ENCODE results near the gene DNAJC5G.

Gene DNAJC5G

DNA sequence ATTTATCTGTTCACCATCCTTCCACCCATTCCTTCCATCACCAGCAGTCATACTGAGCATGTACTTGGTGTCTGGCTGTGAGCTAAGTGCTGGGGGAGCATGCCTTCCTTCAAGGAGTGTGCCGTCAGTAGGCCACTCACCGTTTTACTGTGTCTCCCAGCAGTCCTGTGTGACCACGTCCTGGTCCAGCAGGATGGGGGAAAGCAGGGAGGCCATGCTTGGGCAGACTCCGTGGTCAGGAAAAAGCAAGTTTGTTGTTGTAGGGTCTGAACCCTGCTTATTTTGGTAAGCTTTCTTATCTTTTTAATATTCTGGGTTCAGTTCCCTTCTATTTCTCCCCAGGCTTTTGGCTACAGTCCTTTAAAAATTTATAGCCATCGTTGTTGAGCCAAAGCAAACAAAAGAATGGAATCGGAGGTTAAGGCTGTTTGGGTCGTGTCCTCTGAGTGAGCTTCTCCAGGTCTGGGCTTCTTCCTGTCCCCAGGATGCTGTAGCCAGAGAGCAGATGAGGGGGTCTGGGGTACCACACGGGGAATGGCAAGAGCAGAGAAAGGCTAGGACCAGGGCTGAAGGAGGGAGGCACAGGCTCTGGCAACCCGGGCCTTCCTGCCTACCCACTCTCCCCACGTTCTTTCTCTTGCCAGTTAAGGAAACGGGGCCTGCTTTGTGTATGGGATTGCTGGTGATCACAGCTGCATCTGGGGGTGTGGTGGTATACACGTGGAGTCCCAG lies 25.9 kb upstream of the DNAJC5G start:
- Histone ChIP-seq H3K4me3 (ENCODE audit: low read depth, low read length) (no peak overlapping the region), H3K36me3 (ENCODE audit: control insufficient read depth in 2 of 2, insufficient read depth in 1 of 2, low read length in 2 of 2) (peaks cover 0 to 8% of the 10 kb centered on the region in 2 experiments; a peak in 2 of 3 replicates), H3K27ac (ENCODE audit: extremely low read depth, low read depth, low read length) (no peak overlapping the region; the same call in 1 of the 2 replicates), H3K4me1 (ENCODE audit: control insufficient read depth, insufficient read depth, low read length) (0 out of 2 replicates have a peak, but pooled peaks cover 4% of the 10 kb centered on the region), H3K9me3 (ENCODE audit: control insufficient read depth, insufficient read depth, low read depth, low read length) (no peaks in the 10 kb centered on the region)
- ChIA-PET POLR2A (interaction anchor here (1.4 kb wide), 1 partner anchor 115 kb away, joined by 3 read pairs; the partner anchor contains the start of gene PREB), CTCF (interaction anchor here (0.7 to 6.3 kb wide), 16 partner anchors 10 to 434 kb away, joined by 3 to 87 read pairs (median 5); partner anchors contain the start of genes MPV17 and TRIM54)
- TF ChIP-seq BCL6B (tag by site-specific recombination; IDR thresholded peaks at IDR 0.05) (no peak), GLIS1 (tag by site-specific recombination; IDR thresholded peaks at IDR 0.05) (peak; percentile 36; the same call in 1 of the 2 replicates), PATZ1 (tag by site-specific recombination; IDR thresholded peaks at IDR 0.05) (0 out of 2 replicates have a peak, but pooled peaks have one; percentile 14), ZSCAN16 (tag by site-specific recombination; IDR thresholded peaks at IDR 0.05) (peak; percentile 75; the same call in 1 of the 2 replicates), ATF2 (tag by site-specific recombination; IDR thresholded peaks at IDR 0.05; ENCODE audit: low read depth) (no peak), ZNF394 (tag by site-specific recombination; IDR thresholded peaks at IDR 0.05; ENCODE audit: borderline replicate concordance) (no peak), OSR2 (tag by site-specific recombination; IDR thresholded peaks at IDR 0.05) (0 out of 2 replicates have a peak, but pooled peaks have one; percentile 35), ZIC2 (tag by site-specific recombination; IDR thresholded peaks at IDR 0.05) (peak; percentile 97), ZNF366 (tag by site-specific recombination; conservative IDR thresholded peaks at IDR 0.05) (0 out of 2 replicates have a peak, but pooled peaks have one; percentile 11), ZNF302 (tag by site-specific recombination; IDR thresholded peaks at IDR 0.05; ENCODE audit: low read depth) (no peak), ZNF791 (tag by site-specific recombination; IDR thresholded peaks at IDR 0.05) (no peak), ZNF37A (tag by site-specific recombination; IDR thresholded peaks at IDR 0.05) (no peak), ZNF501 (tag by site-specific recombination; IDR thresholded peaks at IDR 0.05) (no peak)

- no peak overlapping the region for H3K27ac ChIP-seq (ENCODE audit: extremely low read depth, low read depth, low read length)
- no peaks in the 10 kb centered on the region for H3K9me3 ChIP-seq (ENCODE audit: control insufficient read depth, insufficient read depth, low read depth, low read length)
- 0 out of 2 replicates have a peak, but pooled peaks cover 4% of the 10 kb centered on the region for H3K4me1 ChIP-seq (ENCODE audit: control insufficient read depth, insufficient read depth, low read length)
- no peak overlapping the region for H3K4me3 ChIP-seq (ENCODE audit: low read depth, low read length)
- CTCF ChIA-PET, result interaction anchor here (0.8 to 6.3 kb wide), 17 partner anchors 9 to 434 kb away, joined by 3 to 87 read pairs (median 5); partner anchors contain the start of gene TRIM54
- POLR2A ChIA-PET, result interaction anchor here (1.4 kb wide), 1 partner anchor 116 kb away, joined by 3 read pairs; the partner anchor contains the start of gene PREB
- H3K36me3 ChIP-seq (ENCODE audit: control insufficient read depth in 2 of 2, insufficient read depth in 1 of 2, low read length in 2 of 2), result peaks cover 0 to 4% of the 10 kb centered on the region in 2 experiments; a peak in 1 of 3 replicates
- TF ChIP-seq ZSCAN4 (tag by site-specific recombination; IDR thresholded peaks at IDR 0.05), result no peak
- TF ChIP-seq ZBTB8A (tag by site-specific recombination; IDR thresholded peaks at IDR 0.05), result peak; percentile 68
- no peak for TF ChIP-seq HOXA7 (CRISPR knock-in tag; IDR thresholded peaks at IDR 0.05; ENCODE audit: borderline replicate concordance)
- no peak for TF ChIP-seq ZNF214 (tag by site-specific recombination; IDR thresholded peaks at IDR 0.05; ENCODE audit: borderline replicate concordance)
- TF ChIP-seq ZNF626 (tag by site-specific recombination; IDR thresholded peaks at IDR 0.05), result no peak
- 0 out of 2 replicates have a peak, but pooled peaks have one; percentile 24 for TF ChIP-seq ZBTB48 (tag by site-specific recombination; IDR thresholded peaks at IDR 0.05)
- TF ChIP-seq ZFP41 (tag by site-specific recombination; IDR thresholded peaks at IDR 0.05; ENCODE audit: borderline replicate concordance), result no peak
- TF ChIP-seq ZNF654 (tag by site-specific recombination; IDR thresholded peaks at IDR 0.05; ENCODE audit: low read depth), result peak; percentile 77
- TF ChIP-seq GLI2 (tag by site-specific recombination; IDR thresholded peaks at IDR 0.05; ENCODE audit: borderline replicate concordance, low read depth), result no peak
- no peak for TF ChIP-seq ZSCAN23 (tag by site-specific recombination; IDR thresholded peaks at IDR 0.05)
- TF ChIP-seq ZNF571 (tag by site-specific recombination; IDR thresholded peaks at IDR 0.05), result no peak
- TF ChIP-seq ZNF544 (tag by site-specific recombination; IDR thresholded peaks at IDR 0.05), result no peak
- 0 out of 2 replicates have a peak, but pooled peaks have one; percentile 19 for TF ChIP-seq SP3 (tag by site-specific recombination; IDR thresholded peaks at IDR 0.05)
- TF ChIP-seq ZNF658 (tag by site-specific recombination; IDR thresholded peaks at IDR 0.05), result no peak
These were observed 25.2 kb upstream of the DNAJC5G start for GRCh38 chr2:27249891-27250651.

All from HEK293 (cell line).